ENCODE results near the gene ABCA1.

GRCh38 chr9:104941597-104941996, 13.6 kb upstream of the ABCA1 start:
- TF ChIP-seq, protein P1, sequence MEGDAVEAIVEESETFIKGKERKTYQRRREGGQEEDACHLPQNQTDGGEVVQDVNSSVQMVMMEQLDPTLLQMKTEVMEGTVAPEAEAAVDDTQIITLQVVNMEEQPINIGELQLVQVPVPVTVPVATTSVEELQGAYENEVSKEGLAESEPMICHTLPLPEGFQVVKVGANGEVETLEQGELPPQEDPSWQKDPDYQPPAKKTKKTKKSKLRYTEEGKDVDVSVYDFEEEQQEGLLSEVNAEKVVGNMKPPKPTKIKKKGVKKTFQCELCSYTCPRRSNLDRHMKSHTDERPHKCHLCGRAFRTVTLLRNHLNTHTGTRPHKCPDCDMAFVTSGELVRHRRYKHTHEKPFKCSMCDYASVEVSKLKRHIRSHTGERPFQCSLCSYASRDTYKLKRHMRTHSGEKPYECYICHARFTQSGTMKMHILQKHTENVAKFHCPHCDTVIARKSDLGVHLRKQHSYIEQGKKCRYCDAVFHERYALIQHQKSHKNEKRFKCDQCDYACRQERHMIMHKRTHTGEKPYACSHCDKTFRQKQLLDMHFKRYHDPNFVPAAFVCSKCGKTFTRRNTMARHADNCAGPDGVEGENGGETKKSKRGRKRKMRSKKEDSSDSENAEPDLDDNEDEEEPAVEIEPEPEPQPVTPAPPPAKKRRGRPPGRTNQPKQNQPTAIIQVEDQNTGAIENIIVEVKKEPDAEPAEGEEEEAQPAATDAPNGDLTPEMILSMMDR (IDR thresholded peaks at IDR 0.05): no peak
- no peak for TF ChIP-seq POLR2A (IDR thresholded peaks at IDR 0.05)

All from right lobe of liver (tissue), 4 donors.